Keratinocyte (primary cell): ENCODE results near the gene RIC1.

ENCODE experiments used
- CTCF ChIP-seq, 3 experiments: IDR thresholded peaks in 1 of 3; conservative IDR thresholded peaks in 1 of 3; optimal IDR thresholded peaks in 1 of 3; 2 replicates in 2 of 3; 3 replicates in 1 of 3; pipeline versions ENCODE3 to v1.5.1; 2011; ENCODE audit warnings: low read length in 3 of 3, mild to moderate bottlenecking in 3 of 3, moderate library complexity in 2 of 3, control low read depth in 1 of 3, inconsistent platforms in 1 of 3; ENCODE audit not compliant: insufficient read depth in 2 of 3; ENCODE audit errors: extremely low read depth in 1 of 3
- EZH2 ChIP-seq: IDR thresholded peaks from one replicate; pipeline ENCODE4 v1.6.1; 2012; ENCODE audit warnings: inconsistent platforms, mild to moderate bottlenecking, low read length, moderate library complexity

- TF ChIP-seq CTCF (optimal IDR thresholded peaks at IDR 0.05 in 1 of 3, IDR thresholded peaks at IDR 0.05 in 1 of 3, conservative IDR thresholded peaks at IDR 0.05 in 1 of 3; ENCODE audit: extremely low read depth in 1 of 3, insufficient read depth in 2 of 3, low read length in 3 of 3) (no peak), EZH2 (no peak)
These were observed 6.5 kb downstream of the RIC1 start for GRCh38 chr9:5635390-5635789.
